Body of pancreas (tissue), 4 donors: Measurements from ENCODE around the gene TMEM72. TPM values are rescaled to one million over a fixed set of nuclear protein-coding genes. Genes with fewer than 3 reads are reported as not detected.

Experiments used
- ATAC-seq: fragments of 150-250 bp; one replicate; pipeline ENCODE4 v1.9.1; 2016
- DNase-seq, 4 donors: peaks; one replicate each; pipeline ENCODE4 v3.0.0-alpha.2; 2019
- H3K27ac ChIP-seq, 4 donors: fragments of 200-600 bp; sonication (generic); 1 replicate in 3 of 4; 2 replicates in 1 of 4; pipeline versions ENCODE4 v1.5.1 to v1.6.1; 2016 to 2019; ENCODE audit warnings: mild to moderate bottlenecking in 1 of 4, mixed read lengths in 1 of 4, moderate library complexity in 1 of 4
- H3K27me3 ChIP-seq, 2 donors: fragments of 200-600 bp; sonication (generic); one replicate each; pipeline ENCODE4 v1.6.0; 2016; ENCODE audit warnings: mild to moderate bottlenecking in 1 of 2
- H3K36me3 ChIP-seq, 2 donors: fragments of 200-600 bp; sonication (generic); replicated peaks in 1 of 2; 2 replicates each; pipeline ENCODE4 v1.5.1; 2016; ENCODE audit warnings: low read depth in 2 of 2; ENCODE audit not compliant: insufficient read depth in 1 of 2
- H3K4me1 ChIP-seq: fragments of 200-600 bp; sonication (generic); one replicate; pipeline ENCODE4 v1.6.0; 2016
- H3K4me3 ChIP-seq, 2 donors: fragments of 200-600 bp; sonication (generic); 1 replicate in 1 of 2; 2 replicates in 1 of 2; pipeline ENCODE4 v1.5.1; 2016 to 2019
- H3K9me3 ChIP-seq, 3 donors: fragments of 200-600 bp; sonication (generic); 1 replicate in 2 of 3; 2 replicates in 1 of 3; pipeline ENCODE4 v1.5.1; 2016
- CTCF ChIP-seq, 7 experiments: fragments of 450-650 bp in 4 of 7; fragments of 200-600 bp in 3 of 7; sonication (generic) in 3 of 7; IDR thresholded peaks; one replicate each; pipeline ENCODE4 v1.5.1; 2016 to 2019; ENCODE audit warnings: antibody characterized with exemption in 7 of 7
- POLR2A ChIP-seq, 3 donors: fragments of 450-650 bp; IDR thresholded peaks; one replicate each; pipeline ENCODE4 v1.6.1; 2016; ENCODE audit warnings: antibody characterized with exemption in 3 of 3, mild to moderate bottlenecking in 2 of 3
- WGBS, 2 donors: methylation state at CpG; one replicate each; pipeline ENCODE4 v1.1.5; 2017; 5-methylcytosine and 5-hydroxymethylcytosine counted together
- intact Hi-C: fragments of 100-400 bp; cut with DNase I; formaldehyde crosslinking; loops from one replicate; pipeline ENCODE4 v1.15.1; 2023
- total RNA-seq, 2 donors: library from RNA; depleted of rRNA; stranded (reverse); fragments of >200 nt; gene quantifications; one replicate each; pipeline ENCODE4 v1.1.0, GENCODE V29; 2016

Gene TMEM72
- total RNA-seq, 2 donors from 2014 or later = 4.7 to 10.2 TPM

- Histone ChIP-seq H3K27me3 (no peaks in the 10 kb centered on the region), H3K4me3 (no peak overlapping the region), H3K4me1 (peaks cover 14% of the 10 kb centered on the region), H3K27ac (peak overlapping the region; percentile 35 to 69 (median 52)), H3K9me3 (no peaks in the 10 kb centered on the region), H3K36me3 (no peaks in the 10 kb centered on the region)
- ATAC-seq = no peak
- intact Hi-C loops = no loop called here
- 50 to 52% methylated on average over 9 to 10 of the region's 10 CpGs for WGBS, 2 donors
- TF ChIP-seq CTCF (IDR thresholded peaks at IDR 0.05) (no peak), POLR2A (IDR thresholded peaks at IDR 0.05) (no peak)
- DNase-seq = no peak
These were observed 15.7 kb downstream of the TMEM72 start for GRCh38 chr10:44926751-44927351.

- Histone ChIP-seq H3K9me3 (no peaks in the 10 kb centered on the region), H3K27ac (peak overlapping the region; percentile 35 to 69 (median 52)), H3K27me3 (no peaks in the 10 kb centered on the region), H3K36me3 (no peaks in the 10 kb centered on the region), H3K4me1 (peaks cover 17% of the 10 kb centered on the region), H3K4me3 (no peak overlapping the region)
- TF ChIP-seq CTCF (IDR thresholded peaks at IDR 0.05) (no peak), POLR2A (IDR thresholded peaks at IDR 0.05) (no peak)
- intact Hi-C loops = no loop called here
- 33 to 49% methylated on average over 1 to 2 of the region's 2 CpGs for WGBS, 2 donors
- peak in 3 of 4 donors; percentile 47 to 75 (median 70) for DNase-seq
- ATAC-seq = peak; percentile 72
These were observed 16.2 kb downstream of the TMEM72 start for GRCh38 chr10:44927352-44927751.

GRCh38 chr10:44928462-44928861 is 17.3 kb downstream of the TMEM72 start:
- no peak for ATAC-seq
- Histone ChIP-seq H3K27me3 (no peaks in the 10 kb centered on the region), H3K4me3 (no peak overlapping the region), H3K27ac (no peak overlapping the region), H3K36me3 (no peaks in the 10 kb centered on the region), H3K4me1 (peaks cover 28% of the 10 kb centered on the region), H3K9me3 (no peaks in the 10 kb centered on the region)
- intact Hi-C loops = no loop called here
- no peak for TF ChIP-seq POLR2A (IDR thresholded peaks at IDR 0.05)
- no peak for TF ChIP-seq CTCF (IDR thresholded peaks at IDR 0.05)
- DNase-seq = no peak

- WGBS, 2 donors = 79 to 88% methylated on average over 8 of the region's 8 CpGs
These were observed 18.5 kb downstream of the TMEM72 start for GRCh38 chr10:44929356-44930255.

More at GRCh38 chr10:44929356-44930255, 18.5 kb downstream of the TMEM72 start:
- H3K9me3 ChIP-seq = no peaks in the 10 kb centered on the region
- no peaks in the 10 kb centered on the region for H3K27me3 ChIP-seq
- DNase-seq (no peak), ATAC-seq (no peak)
- TF ChIP-seq POLR2A (IDR thresholded peaks at IDR 0.05) = no peak
- no peak for TF ChIP-seq CTCF (IDR thresholded peaks at IDR 0.05)
- H3K4me3 ChIP-seq = no peak overlapping the region
- H3K4me1 ChIP-seq = peaks cover 38% of the 10 kb centered on the region
- H3K27ac ChIP-seq = no peak overlapping the region
- intact Hi-C loops = loop anchor here (5.0 kb wide), 1 partner anchor 43 kb away; no protein-coding TSS in a partner anchor
- no peaks in the 10 kb centered on the region for H3K36me3 ChIP-seq
